GM15510 (cell line): ENCODE data around the gene AJM1.

Source experiments
- POLR2A ChIP-seq: IDR thresholded peaks from 3 replicates; pipeline ENCODE4 v1.6.1; 2011; ENCODE audit warnings: borderline replicate concordance; ENCODE audit not compliant: insufficient read length; ENCODE audit errors: extremely low read depth

The AJM1 gene

DNA sequence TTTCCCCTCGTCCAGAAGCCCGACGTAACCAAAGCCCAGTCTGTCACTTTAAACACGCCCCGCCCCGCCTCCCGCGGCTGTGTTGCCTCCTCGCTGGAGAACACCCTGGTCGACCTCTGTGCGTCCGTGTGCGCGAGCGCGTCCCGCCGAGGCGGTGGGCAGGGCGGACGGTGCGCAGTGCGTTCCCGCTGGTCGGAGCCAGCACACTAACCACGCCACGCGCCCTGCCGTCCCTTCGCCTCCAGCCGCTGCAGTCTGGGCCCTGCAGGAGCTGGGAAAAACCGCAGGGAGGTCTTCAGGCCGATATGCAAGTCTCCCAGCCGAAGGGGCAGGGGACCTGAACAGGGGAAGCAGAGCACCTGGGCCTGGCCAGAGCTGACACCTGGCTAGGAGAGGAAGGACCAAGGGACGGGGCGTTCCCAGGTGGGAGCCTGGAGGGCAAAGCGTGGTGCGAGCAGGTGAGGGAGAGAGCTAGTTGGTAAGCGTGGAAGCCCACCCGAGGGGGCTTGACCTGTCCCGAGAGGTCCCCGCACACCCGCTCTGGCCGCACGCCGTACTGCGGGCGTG is 5.6 kb downstream of the AJM1 start:
- peak; percentile 79 for TF ChIP-seq POLR2A

DNA sequence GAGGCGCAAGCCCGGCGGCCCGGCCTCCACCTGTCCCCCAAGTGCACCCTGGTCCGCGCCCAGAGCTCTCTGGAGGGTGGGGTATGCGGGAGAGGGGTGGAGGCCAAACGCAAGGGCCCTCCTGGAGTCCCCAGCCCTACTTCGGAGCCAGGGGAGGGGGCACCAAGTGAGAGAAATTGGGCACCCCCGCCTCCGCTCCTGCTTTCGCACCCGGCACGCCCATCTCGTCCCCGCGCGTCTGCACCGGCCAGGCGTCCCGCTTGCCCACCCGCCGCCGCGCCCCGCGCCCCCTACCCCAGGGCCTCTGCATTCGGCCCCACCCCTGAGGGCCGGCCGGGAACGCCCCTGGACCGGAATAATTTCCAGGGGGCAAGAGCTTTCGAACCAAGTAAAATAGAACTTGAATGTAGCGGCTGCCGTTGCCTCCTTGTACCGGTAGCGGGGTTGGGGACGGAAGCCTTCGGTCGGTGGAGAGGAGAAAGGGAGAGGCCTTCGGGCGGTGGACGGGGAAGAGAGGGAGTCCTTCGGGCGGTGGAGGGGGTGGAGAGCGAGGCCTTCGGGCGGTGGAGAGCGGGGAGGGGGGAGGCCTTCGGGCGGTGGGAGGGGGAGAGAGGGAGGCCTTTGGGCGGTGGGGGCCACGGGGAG is 6.2 kb downstream of the AJM1 start:
- TF ChIP-seq POLR2A, result no peak

DNA sequence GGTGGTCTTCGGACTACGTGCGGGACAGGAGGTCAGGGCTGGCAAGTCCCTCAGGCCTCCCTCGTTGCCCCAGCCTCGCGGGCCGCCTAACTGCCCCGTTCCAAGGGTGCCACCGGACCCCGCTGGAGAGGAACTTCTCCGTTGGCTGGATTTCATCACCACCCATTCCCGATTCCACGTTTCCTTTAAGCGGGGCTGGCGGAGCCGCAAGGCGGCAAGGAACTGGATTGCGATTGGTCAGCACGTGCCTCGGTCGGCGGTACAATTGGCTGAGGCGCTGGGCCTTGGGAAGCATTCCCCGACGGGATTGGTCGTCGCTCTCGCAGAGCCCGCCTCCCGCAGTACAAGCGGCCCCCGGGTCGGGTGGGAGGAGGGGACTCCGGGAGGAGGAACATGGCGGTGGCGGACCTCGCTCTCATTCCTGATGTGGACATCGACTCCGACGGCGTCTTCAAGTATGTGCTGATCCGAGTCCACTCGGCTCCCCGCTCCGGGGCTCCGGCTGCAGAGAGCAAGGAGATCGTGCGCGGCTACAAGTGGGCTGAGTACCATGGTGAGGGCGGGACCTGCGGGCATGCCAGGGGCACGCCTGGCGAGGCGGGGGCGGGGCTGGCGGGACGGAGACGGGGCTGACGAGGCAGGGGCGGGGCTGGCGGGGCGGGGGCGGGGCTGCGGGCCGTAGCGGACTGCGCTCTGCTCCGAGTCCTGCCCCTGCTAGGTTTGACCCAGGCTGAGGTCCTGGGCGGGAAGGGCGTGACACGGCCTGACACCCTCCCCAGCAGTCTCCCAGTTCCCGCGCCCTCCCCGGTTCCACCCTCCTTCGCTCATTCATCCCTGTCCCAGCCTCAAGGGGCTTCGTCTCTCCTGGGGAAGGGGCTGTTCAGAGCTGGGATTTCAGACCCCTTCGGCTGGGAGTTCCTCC is 7.0 kb downstream of the AJM1 start, which contains the start of gene PHPT1:
PHPT1 (plus strand) TSS at position 372 of the 922 bp plus-strand sequence; CDS start at position 394, 22 bp downstream.
- TF ChIP-seq POLR2A, result peak; percentile 87

DNA sequence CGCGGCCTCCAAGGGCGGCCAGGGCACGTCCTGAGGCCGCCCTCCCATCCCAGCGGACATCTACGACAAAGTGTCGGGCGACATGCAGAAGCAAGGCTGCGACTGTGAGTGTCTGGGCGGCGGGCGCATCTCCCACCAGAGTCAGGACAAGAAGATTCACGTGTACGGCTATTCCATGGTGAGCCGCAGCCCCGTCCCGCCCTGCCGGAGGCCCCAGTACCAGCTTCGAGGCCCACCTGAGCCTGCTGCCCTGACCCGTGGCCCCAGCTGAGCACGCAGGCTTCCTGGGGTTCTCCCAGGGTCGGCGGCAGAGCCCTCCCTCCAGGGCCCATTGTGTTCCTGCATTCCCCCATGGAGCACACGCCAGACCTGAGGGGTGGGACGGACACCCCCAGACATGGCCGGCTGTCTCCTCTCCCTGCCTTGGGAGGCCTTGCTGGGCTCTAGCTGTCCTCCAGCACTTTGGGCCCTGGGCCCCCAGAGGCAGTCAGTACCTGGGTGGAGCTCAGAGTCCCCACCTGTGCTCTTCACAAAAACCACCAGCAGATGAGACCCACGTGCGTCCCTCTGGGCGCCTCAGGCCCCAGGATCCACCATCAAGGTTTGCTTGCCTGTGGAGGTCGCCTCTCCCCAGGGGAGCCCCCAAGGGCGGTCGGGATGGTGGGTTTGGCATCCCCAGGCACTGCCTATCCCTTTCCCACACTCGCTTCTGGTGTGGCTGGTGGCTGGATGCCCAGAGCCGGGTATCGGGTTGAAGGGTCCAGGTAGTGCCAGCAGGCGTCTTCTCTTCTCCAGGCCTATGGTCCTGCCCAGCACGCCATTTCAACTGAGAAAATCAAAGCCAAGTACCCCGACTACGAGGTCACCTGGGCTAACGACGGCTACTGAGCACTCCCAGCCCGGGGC is 7.9 kb downstream of the AJM1 start:
- no peak for TF ChIP-seq POLR2A

DNA sequence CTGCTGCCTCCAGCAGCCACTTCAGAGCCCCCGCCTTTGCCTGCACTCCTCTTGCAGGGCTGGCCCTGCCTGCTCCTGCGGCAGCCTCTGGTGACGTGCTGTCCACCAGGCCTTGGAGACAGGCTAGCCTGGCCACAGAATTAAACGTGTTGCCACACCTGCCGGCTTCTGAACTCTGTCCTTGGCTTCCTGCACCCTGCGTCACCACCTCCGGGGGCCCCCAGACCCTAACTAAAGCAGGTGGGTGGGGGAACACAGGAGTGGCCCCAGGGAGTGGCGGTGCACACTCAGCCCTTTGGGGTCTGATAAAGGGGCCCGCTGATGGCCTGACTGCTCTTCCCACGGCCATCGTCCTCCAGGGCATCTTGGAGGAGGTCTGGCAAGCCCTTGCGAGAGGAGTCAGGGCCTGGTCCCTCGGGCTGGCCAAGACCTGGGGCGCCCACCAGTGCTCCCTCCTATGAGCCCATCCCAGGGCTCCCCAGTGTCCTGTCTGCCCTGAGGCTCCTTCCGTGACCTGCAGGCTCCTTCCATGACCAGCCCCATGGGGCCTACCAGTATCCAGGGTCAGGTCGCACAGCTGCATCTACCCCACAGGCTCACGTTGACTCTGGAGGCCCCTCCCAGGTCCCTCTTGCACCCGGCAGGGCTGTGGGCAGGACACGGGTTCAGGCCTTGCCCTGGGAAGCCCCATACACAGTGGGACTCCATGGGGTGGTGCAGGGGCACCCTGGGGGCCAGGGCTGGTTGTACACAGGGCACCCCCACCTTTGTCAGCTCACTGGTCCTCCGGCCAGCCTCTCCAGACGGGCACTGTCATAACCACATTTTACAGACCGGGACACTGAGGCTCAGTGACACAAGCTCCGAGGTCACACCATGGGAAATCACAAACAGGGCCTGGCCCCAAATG is 8.8 kb downstream of the AJM1 start:
- TF ChIP-seq POLR2A, result no peak

DNA sequence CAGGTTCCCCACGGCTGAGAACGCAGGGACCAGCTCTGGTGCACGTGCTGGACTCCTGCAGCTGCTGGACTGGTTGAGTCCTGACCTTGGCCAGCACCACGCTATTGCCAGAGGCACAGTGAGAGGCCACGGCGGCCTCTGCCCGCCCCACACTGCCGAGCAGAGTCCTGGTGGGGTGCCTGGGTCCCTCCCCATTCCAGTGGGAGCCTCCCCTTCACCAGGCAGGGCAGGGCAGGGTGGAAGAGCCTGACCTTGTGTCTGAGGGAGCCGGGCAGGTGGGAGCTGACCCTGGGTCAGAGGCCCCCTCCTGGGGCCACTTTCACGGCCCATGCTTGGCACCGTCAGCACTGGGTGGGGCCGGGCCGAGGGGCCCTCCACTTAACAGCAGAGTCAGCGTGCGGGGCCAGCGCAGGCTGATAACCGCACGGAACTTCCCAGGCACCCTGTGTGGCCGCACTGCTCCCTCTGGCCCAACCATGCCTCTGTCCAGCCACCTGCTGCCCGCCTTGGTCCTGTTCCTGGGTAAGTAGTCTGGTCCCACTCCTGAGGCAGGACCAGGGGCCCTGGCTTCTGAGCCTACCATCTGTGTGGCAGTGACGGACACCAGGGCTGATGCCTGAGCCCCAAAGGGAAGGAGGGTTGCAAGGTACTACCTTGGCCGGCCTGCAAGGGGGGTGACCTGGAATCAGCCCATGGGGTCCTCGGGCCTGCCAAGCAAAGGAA is 9.8 kb downstream of the AJM1 start, which contains the start of gene MAMDC4:
MAMDC4 (plus strand) TSS at position 406 of the 723 bp plus-strand sequence; CDS start at position 477, 71 bp downstream.
- TF ChIP-seq POLR2A, result no peak

DNA sequence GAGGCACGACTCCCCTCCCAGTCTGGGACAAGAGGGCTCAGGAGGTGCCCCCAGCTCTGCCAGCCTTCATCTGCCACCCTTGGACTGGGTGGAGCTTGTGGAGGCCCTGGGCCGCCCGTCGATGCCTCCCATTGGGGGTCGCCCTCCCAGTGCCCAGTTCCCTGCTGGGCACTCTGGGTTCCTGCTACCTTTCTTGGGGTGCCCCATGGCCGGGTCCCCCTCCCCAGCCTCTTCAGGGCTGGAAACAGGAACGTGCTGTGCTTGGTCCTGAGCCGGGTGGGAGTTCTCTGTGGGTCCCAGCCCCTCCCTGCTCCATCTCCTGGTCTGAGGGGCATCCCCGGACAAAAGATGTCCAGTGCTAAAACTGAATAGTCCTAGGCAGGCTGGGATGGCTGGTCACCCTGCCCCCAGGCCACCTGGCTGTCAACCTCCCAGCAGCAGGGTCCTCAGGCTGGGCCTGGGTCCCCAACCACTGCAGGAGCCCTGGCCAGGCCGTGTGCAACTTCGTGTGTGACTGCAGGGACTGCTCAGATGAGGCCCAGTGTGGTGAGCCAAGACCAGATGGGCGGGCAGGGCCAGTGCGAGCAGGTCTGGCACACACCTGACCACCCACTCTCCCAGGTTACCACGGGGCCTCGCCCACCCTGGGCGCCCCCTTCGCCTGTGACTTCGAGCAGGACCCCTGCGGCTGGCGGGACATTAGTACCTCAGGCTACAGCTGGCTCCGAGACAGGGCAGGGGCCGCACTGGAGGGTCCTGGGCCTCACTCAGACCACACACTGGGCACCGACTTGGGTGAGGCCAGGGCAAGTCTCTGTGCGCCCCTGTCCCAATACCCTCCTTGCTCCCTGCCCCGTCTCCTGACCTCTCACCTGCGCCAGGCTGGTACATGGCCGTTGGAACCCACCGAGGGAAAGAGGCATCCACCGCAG is 10.7 kb downstream of the AJM1 start:
- no peak for TF ChIP-seq POLR2A

DNA sequence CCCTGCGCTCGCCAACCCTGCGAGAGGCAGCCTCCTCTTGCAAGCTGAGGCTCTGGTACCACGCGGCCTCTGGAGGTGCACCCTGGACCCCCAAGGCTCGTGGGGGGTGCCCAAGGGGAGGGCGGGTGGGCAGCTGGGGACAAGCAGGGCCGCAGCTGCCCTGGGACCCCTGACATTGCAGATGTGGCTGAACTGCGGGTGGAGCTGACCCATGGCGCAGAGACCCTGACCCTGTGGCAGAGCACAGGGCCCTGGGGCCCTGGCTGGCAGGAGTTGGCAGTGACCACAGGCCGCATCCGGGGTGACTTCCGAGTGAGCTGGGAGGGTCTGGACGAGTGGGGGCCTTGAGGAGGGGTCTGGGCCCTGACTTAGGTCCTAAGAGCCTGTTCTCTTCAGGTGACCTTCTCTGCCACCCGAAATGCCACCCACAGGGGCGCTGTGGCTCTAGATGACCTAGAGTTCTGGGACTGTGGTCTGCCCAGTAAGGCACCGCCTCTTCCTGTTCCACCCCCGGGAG is 11.4 kb downstream of the AJM1 start:
- no peak for TF ChIP-seq POLR2A

DNA sequence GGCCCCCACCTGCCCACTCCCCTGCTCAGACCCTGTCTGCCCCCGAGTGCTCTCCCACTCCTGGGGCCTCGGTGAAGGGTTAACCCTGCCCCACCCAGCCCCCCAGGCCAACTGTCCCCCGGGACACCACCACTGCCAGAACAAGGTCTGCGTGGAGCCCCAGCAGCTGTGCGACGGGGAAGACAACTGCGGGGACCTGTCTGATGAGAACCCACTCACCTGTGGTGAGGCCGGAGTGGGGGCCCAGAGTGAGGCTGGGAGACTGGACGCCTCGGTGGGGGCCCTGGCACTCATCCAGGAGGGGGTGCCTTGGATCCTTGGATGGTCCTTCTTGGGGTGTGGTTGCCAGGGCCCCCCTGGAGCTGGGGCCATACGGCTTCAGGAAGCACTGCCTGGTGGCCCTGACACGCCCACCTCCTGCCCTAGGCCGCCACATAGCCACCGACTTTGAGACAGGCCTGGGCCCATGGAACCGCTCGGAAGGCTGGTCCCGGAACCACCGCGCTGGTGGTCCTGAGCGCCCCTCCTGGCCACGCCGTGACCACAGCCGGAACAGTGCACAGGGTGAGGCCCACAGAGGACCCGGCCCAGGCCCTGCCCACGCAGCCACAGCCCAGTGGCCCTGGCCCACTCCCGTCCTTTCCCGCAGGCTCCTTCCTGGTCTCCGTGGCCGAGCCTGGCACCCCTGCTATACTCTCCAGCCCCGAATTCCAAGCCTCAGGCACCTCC is 12.0 kb downstream of the AJM1 start:
- TF ChIP-seq POLR2A, result no peak

DNA sequence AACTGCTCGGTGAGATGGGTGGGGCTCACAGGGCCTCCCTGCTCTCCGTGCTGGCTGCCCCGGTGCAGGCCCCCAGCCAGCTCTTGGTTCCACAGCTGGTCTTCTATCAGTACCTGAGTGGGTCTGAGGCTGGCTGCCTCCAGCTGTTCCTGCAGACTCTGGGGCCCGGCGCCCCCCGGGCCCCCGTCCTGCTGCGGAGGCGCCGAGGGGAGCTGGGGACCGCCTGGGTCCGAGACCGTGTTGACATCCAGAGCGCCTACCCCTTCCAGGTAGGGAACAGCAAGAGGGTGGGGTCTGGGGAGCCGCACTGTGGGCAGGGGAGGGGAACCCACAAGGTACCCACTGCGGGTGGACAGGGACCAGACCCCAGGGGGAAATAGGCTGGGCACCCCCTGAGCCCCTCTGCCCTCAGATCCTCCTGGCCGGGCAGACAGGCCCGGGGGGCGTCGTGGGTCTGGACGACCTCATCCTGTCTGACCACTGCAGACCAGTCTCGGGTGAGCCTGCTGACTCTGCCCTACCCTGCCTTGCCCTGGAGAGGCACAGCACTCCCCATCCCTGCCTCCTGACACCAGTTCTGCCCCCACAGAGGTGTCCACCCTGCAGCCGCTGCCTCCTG is 12.7 kb downstream of the AJM1 start:
- no peak for TF ChIP-seq POLR2A
